GM19238 (cell line): ENCODE data around the gene PLA2G2A.

Source experiments
- DNase-seq: peaks from one replicate; pipeline ENCODE4 v3.0.0; 2011; ENCODE audit warnings: low spot score; ENCODE audit not compliant: insufficient read length

The PLA2G2A gene

DNA sequence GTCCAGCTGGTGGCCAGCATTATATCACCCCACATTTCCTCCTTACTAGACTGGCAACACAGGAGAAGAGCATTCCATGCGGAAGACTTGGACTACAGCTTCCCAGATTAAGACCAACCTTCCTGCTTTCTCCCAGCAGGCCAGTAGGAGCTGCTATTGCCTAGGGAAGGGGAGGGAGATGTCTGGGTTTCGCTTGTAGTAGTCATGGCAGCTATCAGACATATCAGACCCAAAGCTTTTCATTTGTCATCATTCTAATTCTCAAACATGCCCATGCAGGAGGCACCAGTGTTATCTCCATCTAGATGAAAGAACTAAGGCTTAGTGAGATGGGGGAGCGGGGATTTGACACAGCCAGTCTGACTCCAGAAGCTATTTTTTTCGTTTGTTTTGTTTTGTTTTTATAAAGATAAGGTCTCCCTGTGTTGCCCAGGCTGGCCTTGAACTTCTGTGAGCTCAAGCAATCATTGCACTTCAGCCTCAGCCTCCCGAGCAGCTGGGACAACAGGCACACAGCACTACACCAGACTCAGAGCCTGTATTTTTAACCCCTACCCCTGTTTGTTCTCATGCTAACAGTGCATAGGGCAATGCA lies 4.5 kb downstream of the PLA2G2A start:
- DNase-seq = no peak

DNA sequence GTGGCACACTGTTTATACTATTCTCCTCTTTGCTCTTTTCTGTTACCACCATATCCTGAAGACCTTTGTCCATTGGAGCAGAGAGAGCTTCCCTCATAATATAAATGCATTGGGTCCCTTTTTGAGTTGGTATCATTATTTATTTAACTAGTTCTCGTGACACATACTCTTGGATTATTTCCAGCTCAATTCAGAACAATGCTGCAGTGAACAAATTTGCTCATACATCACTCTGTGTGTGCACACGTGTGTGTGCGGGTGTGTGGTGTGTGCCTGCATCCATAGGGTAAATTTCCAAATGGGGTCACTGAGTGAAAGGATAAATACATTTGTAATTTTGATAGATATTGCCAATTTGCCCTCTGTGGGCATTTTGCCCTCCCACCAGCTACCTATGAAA lies 5.8 kb downstream of the PLA2G2A start:
- DNase-seq = no peak

DNA sequence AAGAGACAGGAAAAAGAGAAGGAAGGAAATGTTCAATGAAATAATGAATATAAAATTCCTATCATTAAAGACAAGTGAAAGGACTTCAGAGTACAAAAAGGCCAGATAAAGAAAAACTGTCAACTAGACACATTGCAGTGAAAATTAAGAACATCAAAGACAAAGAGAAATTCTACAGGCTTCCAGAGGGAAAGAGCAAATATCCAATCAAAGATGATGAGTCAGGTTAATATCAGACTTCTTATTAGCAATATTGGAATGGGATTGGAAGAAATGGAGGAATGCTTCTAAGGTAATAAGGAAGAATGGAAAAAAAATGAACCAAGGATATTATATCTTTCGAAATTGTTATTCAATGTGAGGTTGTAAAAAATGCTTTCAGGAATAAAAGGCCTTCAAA lies 7.8 kb downstream of the PLA2G2A start:
- DNase-seq = no peak

DNA sequence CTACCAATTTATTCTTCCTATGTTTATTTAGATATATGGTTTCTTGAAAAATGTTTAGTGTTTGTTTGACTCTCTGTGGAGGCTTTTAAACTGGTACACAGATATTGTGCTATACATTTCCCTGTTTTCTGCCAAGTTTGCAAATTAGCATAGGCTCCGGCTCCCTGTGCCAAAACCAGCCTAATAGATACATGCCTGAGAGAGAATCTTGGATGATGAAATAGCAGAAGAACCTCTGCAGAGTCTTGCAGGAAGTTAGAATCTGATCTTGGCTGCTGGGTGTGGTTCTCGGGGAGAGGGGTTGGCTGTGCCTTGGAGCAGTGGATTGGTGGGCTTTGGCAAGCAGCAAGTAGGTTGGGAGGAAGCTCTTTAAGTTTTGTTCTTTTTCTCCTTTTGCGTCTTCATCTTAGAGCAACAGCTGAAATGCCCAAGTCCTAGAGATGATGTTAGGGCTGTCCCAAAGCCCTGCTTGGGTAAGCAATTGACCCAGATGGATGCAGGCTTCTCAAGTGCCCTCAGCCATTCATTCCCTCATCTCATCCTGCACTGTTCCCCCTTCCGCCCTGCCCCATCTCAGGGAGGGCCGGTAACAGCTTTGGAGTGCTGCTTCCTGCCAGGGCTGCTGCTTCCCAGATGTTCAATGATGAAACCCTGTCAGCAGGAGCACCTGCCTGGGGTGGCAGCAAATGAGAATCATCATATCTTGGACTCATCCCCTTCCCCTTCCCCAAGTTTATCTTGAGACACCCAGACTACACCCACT lies 9.3 kb downstream of the PLA2G2A start:
- no peak for DNase-seq

DNA sequence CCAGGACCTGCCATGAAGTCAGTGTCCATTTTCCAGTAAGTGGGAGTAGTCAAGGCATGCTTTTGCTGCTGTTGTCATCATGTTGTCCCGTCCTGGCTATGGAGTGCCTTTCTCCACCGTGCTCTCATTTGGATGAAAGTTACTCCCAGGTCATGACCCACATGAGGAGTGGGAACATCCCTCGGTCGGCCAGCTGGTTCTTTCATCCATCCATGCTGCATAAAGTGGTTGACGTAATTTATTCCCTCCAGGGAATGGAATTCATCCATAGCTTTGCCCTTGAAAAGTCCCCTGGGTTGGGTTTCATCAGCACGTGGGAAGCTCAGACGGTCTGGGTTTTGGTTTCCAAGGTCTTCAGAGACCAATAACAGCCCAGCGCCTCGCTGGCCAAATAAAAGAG lies 11.6 kb downstream of the PLA2G2A start:
- DNase-seq = no peak

DNA sequence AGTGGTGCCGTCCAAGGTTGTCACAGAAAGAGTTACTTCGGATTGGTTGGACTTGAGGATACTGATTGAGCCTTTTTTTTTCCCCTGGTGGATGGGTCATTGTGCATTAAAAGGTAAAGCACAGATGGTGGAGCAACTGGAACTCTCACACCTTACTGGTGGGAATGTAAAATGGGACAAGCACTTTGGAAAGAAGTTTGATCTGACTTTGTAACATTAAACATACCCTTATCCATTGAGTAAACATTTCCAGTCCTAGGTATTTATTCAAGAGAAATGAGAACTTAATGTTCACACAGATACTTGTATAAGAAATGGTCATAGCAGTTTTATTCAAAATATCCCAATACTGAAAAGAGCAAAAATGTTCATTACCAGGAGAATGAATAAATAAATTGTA lies 14.9 kb downstream of the PLA2G2A start:
- DNase-seq = no peak

DNA sequence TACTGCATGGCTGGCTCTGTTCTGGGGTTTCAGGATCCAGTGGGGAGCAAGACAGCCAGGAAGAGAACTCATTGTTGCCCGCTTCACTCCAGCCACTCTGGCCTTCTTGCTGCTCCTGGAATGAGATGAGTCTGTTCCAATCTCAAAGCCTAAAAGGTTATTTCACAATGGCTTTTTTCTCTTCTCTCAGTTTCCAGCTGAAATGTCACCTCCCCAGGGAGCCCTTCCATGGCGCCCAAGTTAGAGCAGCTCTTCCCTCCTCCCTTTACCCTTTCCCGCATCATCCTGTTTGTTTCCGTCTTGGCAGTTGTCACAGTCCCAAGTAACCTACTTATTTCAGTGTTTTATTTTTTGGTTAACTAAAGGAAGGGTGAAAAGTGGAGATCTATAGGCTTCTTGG lies 15.8 kb downstream of the PLA2G2A start:
- DNase-seq = no peak

DNA sequence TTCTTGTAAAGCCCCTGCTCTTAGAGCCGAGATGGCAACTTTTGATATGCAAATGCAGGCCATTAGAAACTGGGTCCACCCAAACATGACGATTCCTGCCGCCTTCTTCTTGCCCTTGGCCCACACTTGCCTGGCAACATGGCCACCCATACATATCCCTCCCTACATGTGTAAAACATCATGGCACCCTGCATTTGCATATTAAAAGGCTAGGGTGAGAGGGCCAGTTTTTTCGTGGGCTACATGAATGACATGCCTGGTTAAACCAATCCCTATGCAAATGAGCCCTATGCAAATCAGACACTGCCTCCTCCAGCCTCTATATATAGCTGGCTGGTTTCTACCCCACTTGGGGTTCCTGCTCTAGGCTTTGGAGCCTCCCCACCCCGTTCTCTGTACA lies 18.8 kb downstream of the PLA2G2A start:
- no peak for DNase-seq

DNA sequence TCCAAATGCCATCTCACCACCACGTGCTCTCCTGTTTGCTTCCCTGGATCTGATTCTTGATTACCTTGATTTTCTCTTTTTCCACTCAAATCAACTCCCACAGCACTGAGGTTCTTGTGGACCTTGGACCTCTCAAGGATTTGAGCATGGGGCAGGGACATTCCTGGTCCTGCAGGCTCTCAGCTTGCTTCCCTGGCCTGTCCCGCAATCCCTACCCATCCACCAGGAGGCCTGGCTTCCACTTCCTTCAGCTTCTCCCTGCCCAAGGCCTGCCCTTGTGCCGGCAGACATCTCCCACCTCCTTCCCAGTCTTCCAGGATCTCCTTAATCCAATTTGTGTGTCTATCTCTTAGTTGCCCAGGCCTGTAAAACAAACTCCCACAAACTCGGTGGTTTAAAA lies 21.6 kb downstream of the PLA2G2A start:
- DNase-seq = no peak

DNA sequence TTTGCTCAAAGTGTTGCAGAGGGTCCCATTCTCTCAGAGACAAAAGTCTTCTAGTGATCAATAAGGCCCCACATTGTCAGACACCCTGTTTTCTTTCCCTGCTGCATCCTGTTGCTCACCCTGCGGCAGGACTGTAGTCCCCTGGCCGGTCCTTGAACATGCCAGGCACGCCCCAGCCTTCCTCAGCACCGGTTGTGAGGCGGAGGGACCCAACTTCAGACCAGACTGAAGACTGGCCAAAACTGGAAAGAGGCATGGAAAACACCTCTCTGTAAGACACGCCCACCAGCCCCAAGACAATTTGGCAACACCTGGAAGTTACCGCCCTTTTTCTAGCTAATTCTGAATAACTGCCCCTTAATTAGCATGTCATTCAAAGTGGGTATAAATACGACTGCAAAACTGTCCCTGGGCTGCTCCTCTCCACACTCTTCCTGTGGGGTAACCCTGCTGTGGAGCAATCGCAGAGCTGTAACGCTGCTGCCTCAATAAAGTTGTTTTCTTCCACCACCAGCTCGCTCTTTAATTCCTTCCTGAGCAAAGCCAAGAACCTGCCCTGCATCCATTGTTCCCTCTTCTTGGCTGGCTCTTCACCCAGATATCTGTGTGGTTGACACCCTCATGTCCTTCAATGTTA lies 23.8 kb downstream of the PLA2G2A start:
- no peak for DNase-seq

DNA sequence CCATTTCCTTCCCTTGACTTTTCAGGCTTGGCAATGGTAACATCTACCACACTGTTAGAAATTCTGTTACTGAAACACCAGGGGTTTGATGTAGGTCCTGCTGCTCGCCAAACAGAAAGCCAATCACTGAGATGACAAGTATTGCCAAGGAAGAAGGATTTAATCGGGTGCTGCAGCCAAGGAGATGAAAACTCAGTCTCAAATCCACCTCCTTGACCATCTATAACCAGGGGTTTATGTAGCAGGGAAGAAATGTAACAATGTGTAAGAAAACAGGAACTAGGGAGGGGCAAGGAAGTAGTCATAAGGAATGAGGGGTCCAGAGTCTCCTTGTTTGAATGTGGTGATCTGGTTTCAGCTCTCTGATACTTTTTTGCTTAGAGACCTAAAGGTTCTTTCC lies 25.4 kb downstream of the PLA2G2A start:
- no peak for DNase-seq

DNA sequence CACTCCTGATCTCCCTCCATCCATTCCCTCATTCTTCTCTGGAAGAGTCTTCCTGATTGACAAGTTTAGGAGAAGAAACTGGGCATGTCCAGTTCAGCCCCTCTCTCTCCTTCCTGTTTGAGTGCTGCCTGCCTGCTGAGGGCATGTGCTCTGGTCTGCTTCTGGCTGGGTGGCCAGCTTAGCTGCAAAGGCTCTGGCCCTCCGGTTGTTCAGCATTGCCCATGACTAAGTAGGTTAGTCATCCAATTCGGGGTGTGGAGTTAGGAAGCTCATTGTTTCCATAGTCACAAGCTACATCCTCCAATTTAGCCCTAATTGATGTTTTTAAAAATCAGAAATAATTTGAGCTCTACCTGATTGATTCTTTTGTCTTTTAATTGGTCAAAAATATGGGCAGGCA lies 30.4 kb downstream of the PLA2G2A start:
- no peak for DNase-seq

DNA sequence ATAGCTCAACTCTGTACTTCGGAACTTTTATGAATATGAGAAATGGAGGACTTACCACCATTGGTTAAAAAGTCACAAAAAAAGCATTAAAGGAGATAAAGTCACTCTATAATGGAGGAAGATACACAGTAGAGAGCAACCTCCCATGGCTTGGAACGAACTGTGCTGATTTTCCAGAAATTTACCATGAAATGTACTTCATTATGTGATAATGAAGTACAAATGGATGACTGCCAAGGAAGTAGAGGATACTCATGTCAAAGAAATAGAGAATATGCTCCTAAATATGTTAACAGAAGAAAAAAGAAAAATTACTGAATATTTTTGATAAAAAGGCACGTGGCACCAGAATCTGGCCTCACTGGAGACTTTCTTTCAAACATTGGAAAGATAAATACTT lies 32.4 kb downstream of the PLA2G2A start:
- no peak for DNase-seq

DNA sequence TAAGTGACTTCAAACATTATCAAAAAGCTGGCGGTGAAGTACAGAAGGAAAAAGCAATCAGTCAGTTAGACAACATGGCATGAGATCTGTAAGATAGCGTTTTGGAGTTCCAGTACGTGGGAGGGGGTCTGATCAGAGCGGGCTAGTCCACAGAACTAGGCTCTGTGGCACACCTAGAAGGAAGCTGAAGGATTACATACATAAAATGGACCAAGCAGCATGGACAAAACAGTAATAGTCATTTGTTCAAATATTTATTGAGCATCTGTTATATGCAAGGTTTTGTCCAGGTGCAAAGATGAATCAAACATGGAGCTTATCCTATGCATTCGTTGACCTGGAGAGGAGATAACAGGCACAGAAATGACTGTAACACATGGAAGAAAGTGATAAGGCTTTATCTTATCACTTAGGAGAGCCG lies 33.1 kb downstream of the PLA2G2A start:
- DNase-seq = no peak

DNA sequence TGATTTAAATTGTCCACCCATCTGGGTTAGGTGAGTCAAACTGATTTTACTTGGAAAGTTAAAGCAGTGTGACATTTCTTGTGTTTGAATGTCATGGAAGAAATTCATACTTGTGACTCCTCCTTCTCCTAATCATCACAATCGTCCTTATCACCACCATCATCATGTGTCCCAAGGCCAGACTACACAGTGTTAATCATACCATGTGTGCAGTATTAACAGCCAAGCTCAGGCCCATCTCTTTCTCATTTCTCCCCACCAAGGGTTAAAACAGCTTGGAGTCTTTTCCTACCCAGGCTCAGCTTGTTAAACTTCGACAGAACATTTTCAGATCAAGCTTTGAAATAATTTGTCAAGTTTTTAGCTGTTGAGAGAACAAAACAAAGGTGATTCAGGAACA lies 33.5 kb downstream of the PLA2G2A start:
- no peak for DNase-seq

DNA sequence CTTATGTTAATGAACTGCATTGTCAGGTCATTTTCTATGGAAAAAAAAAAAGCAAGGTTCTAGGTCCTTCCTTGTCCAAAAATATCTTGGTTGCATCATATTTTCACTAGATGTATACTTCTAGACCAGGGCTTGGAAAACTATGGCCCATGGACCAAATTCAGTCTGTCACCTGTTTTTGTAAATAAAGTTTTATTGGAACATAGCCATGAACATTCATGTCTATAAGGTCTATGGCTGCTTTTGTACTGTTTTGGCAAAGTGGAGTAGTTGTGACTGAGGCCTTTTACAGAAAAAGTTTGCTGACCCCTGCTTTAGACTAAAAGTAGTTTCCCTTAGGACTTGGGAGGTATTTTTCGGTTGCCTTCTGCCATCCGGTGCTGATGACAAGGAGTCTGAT lies 36.8 kb downstream of the PLA2G2A start:
- no peak for DNase-seq

DNA sequence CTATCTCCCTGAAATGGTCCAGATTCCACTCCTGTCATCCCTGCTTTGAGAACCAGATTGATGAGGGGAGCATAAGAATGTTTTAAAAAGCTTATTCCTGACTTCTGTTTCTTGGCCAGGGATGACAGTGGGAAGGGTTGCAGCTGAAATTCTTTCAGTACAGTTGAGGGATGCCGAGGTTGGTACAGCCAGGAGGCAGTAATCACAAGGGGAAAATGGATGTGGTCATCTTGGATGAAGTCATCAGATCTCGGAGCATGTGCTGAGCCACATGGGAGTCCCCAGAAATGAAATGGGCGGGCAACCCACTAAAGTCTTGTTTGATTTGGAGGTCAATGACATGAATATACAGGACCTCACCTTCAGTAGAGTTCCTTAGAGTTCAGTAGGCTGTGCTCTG lies 37.3 kb downstream of the PLA2G2A start:
- DNase-seq = no peak

DNA sequence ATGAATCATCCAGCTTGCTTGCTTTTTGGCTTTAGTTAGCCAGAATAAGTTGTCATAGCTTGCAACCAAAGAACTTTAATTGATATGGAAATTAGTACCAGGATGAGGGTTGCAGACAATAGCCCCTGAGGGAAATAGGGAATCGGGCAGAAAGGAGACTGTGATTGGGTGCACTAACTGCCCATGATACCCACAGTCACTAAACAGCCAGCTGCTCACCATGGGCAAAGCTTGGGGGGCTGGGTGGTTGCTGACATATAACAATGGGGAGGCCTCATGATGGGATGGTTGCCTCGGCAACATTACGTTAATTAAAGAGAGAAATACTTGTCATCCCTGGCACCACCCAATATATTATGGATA lies 38.2 kb downstream of the PLA2G2A start:
- DNase-seq = no peak

DNA sequence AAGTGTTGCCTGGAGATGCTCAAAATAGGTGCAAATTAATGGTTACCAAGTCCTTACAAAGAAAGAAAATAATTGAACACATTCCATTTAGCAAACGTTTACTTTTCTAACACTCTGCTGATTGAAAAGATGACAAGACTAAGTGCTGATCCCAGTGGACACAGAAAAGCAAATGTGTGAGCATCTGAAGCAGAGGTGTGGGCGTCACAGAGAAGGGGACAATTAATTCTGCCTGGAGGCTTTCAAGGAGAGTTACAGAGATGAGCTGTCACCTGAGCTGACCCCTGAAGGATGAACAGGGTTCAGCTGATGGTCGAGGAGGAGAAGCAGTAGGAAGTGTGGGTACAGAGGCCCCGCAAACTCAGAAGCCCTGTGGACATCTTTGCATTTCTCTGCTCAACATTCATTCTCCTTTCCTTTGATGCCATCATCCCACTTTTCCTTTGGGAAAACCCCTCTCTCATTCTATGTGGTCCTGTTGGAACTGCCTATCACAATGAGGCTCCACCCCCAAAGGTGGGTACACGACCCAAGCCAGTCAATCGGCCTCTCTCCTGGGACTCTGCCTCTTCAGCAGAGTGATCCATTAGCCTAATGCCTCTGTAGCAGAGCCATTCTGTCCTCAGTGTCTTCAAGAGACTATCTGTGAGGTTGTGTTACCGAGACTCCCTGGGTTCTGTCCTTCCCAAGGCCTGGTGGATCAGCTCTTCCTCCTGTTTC lies 38.8 kb downstream of the PLA2G2A start:
- no peak for DNase-seq

DNA sequence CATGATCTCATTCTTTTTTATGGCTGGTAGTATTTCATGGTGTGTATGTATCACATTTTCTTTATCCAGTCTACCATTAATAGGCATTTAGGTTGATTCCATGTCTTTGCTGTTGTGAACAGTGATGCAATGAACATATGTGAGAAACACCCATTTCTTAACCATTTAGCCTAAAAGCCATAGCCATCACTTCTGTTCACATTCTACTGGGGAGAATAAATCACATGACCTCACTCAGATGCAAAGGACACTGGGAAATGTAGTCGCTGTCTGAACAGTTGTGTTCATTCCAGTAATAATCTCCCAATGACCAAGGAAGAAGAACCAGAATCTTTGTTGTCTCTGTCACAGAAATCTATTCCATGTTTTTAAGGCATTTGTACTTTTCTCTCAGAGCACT lies 40.9 kb downstream of the PLA2G2A start:
- DNase-seq = no peak

DNA sequence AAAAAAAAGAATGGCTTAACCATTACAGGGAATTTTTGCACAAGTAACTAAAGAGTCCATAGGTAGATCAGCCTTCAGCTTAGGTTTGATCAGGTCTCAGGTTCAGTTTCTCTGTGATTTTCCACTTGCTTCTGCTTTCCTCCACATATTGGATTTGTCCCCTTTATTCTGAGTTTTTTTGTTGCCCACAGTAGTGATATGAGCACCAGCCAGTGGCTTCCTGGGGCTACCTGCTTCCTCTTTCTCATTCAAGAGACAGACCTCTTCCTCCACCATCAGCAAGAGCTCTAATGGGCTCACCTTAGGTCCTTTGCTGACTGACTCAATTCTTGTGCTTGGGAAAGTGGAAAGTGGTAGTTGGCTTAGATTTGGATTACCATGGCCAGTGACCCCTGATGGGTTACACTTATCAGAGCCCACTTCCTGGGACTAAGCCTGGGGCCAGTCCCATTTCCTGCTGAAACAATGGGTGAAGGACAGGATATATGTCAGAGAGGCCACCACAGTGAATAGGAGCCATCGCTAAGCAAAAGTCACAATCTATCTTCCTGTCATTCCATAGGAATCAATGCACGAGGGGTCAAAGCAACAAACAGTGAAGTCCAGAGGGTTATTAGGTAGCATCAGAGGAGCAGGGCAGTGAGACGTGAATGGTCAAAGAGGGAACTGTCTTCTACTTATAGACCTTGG lies 43.2 kb downstream of the PLA2G2A start:
- DNase-seq = no peak

DNA sequence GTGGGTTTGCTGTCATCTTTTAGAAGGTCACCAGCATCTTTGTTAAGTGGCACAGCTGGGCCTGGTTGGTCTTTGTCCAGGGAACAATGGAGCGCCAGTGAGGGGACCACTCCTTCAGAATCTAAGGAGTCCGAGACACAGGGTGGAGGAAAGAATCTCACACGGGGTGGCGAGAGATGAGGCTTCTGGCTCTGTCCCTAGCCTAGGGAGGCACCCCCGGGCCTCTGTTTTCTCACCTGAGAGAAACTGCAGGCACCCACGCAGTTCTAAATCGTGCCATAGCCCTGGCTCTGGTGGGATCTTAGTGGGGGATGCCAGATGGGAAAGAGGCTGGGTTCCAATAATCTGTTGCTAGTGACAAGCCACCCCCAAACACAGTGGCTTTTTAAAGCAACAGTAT lies 45.1 kb downstream of the PLA2G2A start:
- no peak for DNase-seq
